Endodermal cell (in vitro differentiated cells): ENCODE measurements around the gene CCT6A. TPM values are rescaled to one million over a fixed set of nuclear protein-coding genes. Genes with fewer than 3 reads are reported as not detected.

Source experiments
- DNase-seq: peaks from one replicate; pipeline ENCODE4 v3.0.0-alpha.2; 2017
- H3K27ac ChIP-seq: 2 replicates; pipeline ENCODE4 v1.5.1; 2013; ENCODE audit warnings: mild to moderate bottlenecking, low read depth, low read length, moderate library complexity
- H3K27me3 ChIP-seq: 2 replicates; pipeline ENCODE4 v1.6.1; 2013; ENCODE audit warnings: mild to moderate bottlenecking, low read length, moderate library complexity; ENCODE audit not compliant: insufficient read depth, control insufficient read depth, poor library complexity, severe bottlenecking
- H3K36me3 ChIP-seq: 2 replicates; pipeline ENCODE4 v1.7.0; 2013; ENCODE audit warnings: mild to moderate bottlenecking, low read length, moderate library complexity; ENCODE audit not compliant: control insufficient read depth, insufficient read depth
- H3K4me1 ChIP-seq: one replicate; pipeline ENCODE4 v1.7.0; 2013; ENCODE audit warnings: low read length; ENCODE audit not compliant: control insufficient read depth, insufficient read depth
- H3K4me3 ChIP-seq: 2 replicates; pipeline ENCODE4 v1.5.1; 2013; ENCODE audit warnings: mild to moderate bottlenecking, low read length, moderate library complexity
- H3K9ac ChIP-seq: 2 replicates; pipeline ENCODE4 v1.6.1; 2013; ENCODE audit warnings: mild to moderate bottlenecking, low read length, moderate library complexity; ENCODE audit not compliant: poor library complexity, severe bottlenecking; ENCODE audit errors: extremely low read depth
- H3K9me3 ChIP-seq: 2 replicates; pipeline ENCODE4 v1.6.1; 2013; ENCODE audit warnings: mild to moderate bottlenecking, low read length, moderate library complexity; ENCODE audit not compliant: control insufficient read depth
- H3K27ac Mint-ChIP-seq: 2 replicates; pipeline ENCODE4 v1.8.0; 2020; ENCODE audit warnings: mixed read lengths
- H3K27me3 Mint-ChIP-seq: 2 replicates; pipeline ENCODE4 v1.8.0; 2021; ENCODE audit warnings: mild to moderate bottlenecking, mixed read lengths; ENCODE audit not compliant: insufficient read depth
- H3K36me3 Mint-ChIP-seq: 2 replicates; pipeline ENCODE4 v1.8.0; 2020; ENCODE audit warnings: low read depth, mixed read lengths
- H3K4me1 Mint-ChIP-seq: 2 replicates; pipeline ENCODE4 v1.8.0; 2020; ENCODE audit warnings: mixed read lengths
- H3K4me3 Mint-ChIP-seq: 2 replicates; pipeline ENCODE4 v1.8.0; 2020; ENCODE audit warnings: mild to moderate bottlenecking, moderate library complexity, mixed read lengths
- H3K9me3 Mint-ChIP-seq: 2 replicates; pipeline ENCODE4 v1.8.0; 2020; ENCODE audit warnings: mild to moderate bottlenecking, mixed read lengths
- CTCF ChIP-seq: fragments of 200-600 bp; sonication (generic); conservative IDR thresholded peaks from 2 replicates; pipeline ENCODE4 v1.5.0; 2021; ENCODE audit warnings: antibody characterized with exemption, mild to moderate bottlenecking
- WGBS, 2 experiments: methylation state at CpG; one replicate each; pipeline versions ENCODE4 v1.1.5 to v1.1.7; 2013; ENCODE audit warnings: missing lambda C conversion rate in 2 of 2, mixed read lengths in 1 of 2; ENCODE audit not compliant: insufficient coverage in 1 of 2, insufficient read length in 1 of 2; 5-methylcytosine and 5-hydroxymethylcytosine counted together
- total RNA-seq, 2 donors: library from RNA; stranded (reverse); fragmentation: NEBNext Ultra II Directional in 1 of 2; extraction: Animal tissue kit (Norgen Biotek cat#: 25700) in 1 of 2; gene quantifications; 2 replicates in 1 of 2; 3 replicates in 1 of 2; pipeline ENCODE4 v1.2.1, GENCODE V29; 2021

Gene CCT6A
- total RNA-seq, 2 donors from 2014 or later: 225 to 230 TPM

- no peak overlapping the region for H3K9ac ChIP-seq
- peaks cover 61% of the 10 kb centered on the region for H3K36me3 ChIP-seq
Measured at GRCh38 chr7:56053993-56054392, 2.4 kb downstream of the CCT6A start.

GRCh38 chr7:56062382-56062781, 10.8 kb downstream of the CCT6A start:
- WGBS, 2 experiments: 94 to 100% methylated on average over 2 of the region's 2 CpGs
- no peak overlapping the region for H3K4me3 Mint-ChIP-seq
- peaks cover 3% of the 10 kb centered on the region for H3K4me1 ChIP-seq
- H3K4me3 ChIP-seq: no peak overlapping the region
- DNase-seq: no peak
- H3K9ac ChIP-seq: no peak overlapping the region
- TF ChIP-seq CTCF: no peak
- no peaks in the 10 kb centered on the region for H3K27me3 Mint-ChIP-seq
- H3K27ac ChIP-seq: no peak overlapping the region
- peaks cover 3% of the 10 kb centered on the region for H3K4me1 Mint-ChIP-seq
- no peaks in the 10 kb centered on the region for H3K27me3 ChIP-seq
- no peaks in the 10 kb centered on the region for H3K9me3 ChIP-seq
- H3K9me3 Mint-ChIP-seq: no peaks in the 10 kb centered on the region
- peak overlapping the region; percentile 50 for H3K27ac Mint-ChIP-seq
- peaks cover 64% of the 10 kb centered on the region for H3K36me3 Mint-ChIP-seq
- peaks cover 64% of the 10 kb centered on the region for H3K36me3 ChIP-seq

More at GRCh38 chr7:56053993-56054392, 2.4 kb downstream of the CCT6A start:
- Mint-ChIP-seq H3K36me3 (peaks cover 61% of the 10 kb centered on the region), H3K4me3 (peak overlapping the region; percentile 81), H3K27ac (peak overlapping the region; percentile 85), H3K27me3 (no peaks in the 10 kb centered on the region), H3K4me1 (peaks cover 16% of the 10 kb centered on the region), H3K9me3 (no peaks in the 10 kb centered on the region)
- 97 to 100% methylated on average over 2 of the region's 2 CpGs for WGBS, 2 experiments
- peaks cover 9% of the 10 kb centered on the region for H3K4me1 ChIP-seq
- no peaks in the 10 kb centered on the region for H3K9me3 ChIP-seq
- peak overlapping the region; percentile 88 for H3K4me3 ChIP-seq
- no peak for DNase-seq
- TF ChIP-seq CTCF: no peak
- H3K27ac ChIP-seq: no peak overlapping the region
- no peaks in the 10 kb centered on the region for H3K27me3 ChIP-seq

GRCh38 chr7:56063500-56063881, 11.9 kb downstream of the CCT6A start:
- 87 to 95% methylated on average over 3 to 7 of the region's 7 CpGs for WGBS, 2 experiments

More at GRCh38 chr7:56063500-56063881, 11.9 kb downstream of the CCT6A start:
- Mint-ChIP-seq H3K4me1 (peaks cover 3% of the 10 kb centered on the region), H3K36me3 (peaks cover 57% of the 10 kb centered on the region), H3K27ac (peak overlapping the region; percentile 87), H3K4me3 (peak overlapping the region; percentile 93), H3K27me3 (no peaks in the 10 kb centered on the region), H3K9me3 (no peaks in the 10 kb centered on the region)
- Histone ChIP-seq H3K27ac (peak overlapping the region; percentile 66), H3K4me1 (peaks cover 3% of the 10 kb centered on the region), H3K27me3 (no peaks in the 10 kb centered on the region), H3K36me3 (peaks cover 57% of the 10 kb centered on the region), H3K9me3 (no peaks in the 10 kb centered on the region), H3K4me3 (peak overlapping the region; percentile 89), H3K9ac (peak overlapping the region; percentile 19)
- no peak for TF ChIP-seq CTCF
- no peak for DNase-seq
